Kidney (tissue), 14 donors: Measurements from ENCODE around the gene NPIPB8. TPM values are rescaled to one million over a fixed set of nuclear protein-coding genes. Genes with fewer than 3 reads are reported as not detected.
"Not testable (repeated sequence)": the region's sequence is repeated elsewhere in the genome, so short reads cannot be mapped to it uniquely, and the experiment has no call there.

Source experiments
- DNase-seq, 5 donors: peaks; one replicate each; pipeline ENCODE4 v3.0.0-alpha.2; 2013 to 2020
- FAIRE-seq: peaks from 2 replicates; lab custom pipeline; 2012; peaks lifted over from hg19 to GRCh38; lab: Jason Lieb, UNC
- H3K27ac ChIP-seq, 2 donors: one replicate each; pipeline ENCODE4 v1.7.0; 2013; ENCODE audit warnings: low read depth in 2 of 2, low read length in 2 of 2, inconsistent platforms in 1 of 2
- H3K27me3 ChIP-seq: one replicate; pipeline ENCODE4 v1.7.1; 2013; ENCODE audit warnings: low read length, inconsistent platforms; ENCODE audit not compliant: control insufficient read depth, insufficient read depth
- H3K36me3 ChIP-seq, 3 donors: one replicate each; pipeline versions ENCODE4 v1.7.0 to v1.7.1; 2013; ENCODE audit warnings: low read length in 3 of 3, control low read depth in 1 of 3, inconsistent platforms in 1 of 3; ENCODE audit not compliant: insufficient read depth in 3 of 3, control insufficient read depth in 2 of 3
- H3K4me1 ChIP-seq, 3 donors: one replicate each; pipeline versions ENCODE4 v1.7.0 to v1.7.1; 2013; ENCODE audit warnings: low read length in 3 of 3, inconsistent platforms in 1 of 3, low read depth in 1 of 3; ENCODE audit not compliant: control insufficient read depth in 2 of 3, insufficient read depth in 2 of 3
- H3K4me3 ChIP-seq, 3 donors: one replicate each; pipeline versions ENCODE4 v1.7.0 to v1.8.1; 2013; ENCODE audit warnings: low read length in 3 of 3, control low read depth in 1 of 3, inconsistent platforms in 1 of 3
- H3K9ac ChIP-seq, 3 donors: one replicate each; pipeline versions ENCODE4 v1.7.0 to v1.7.1; 2013; ENCODE audit warnings: low read length in 3 of 3, control low read depth in 1 of 3, inconsistent platforms in 1 of 3
- H3K9me3 ChIP-seq, 3 donors: one replicate each; pipeline versions ENCODE4 v1.7.0 to v1.7.1; 2013; ENCODE audit warnings: low read length in 3 of 3, control low read depth in 1 of 3, inconsistent platforms in 1 of 3; ENCODE audit not compliant: control insufficient read depth in 2 of 3, insufficient read depth in 1 of 3
- CTCF ChIP-seq: IDR thresholded peaks from 3 replicates; pipeline ENCODE4 v1.5.1; 2012; ENCODE audit warnings: mild to moderate bottlenecking, moderate library complexity, borderline replicate concordance; ENCODE audit not compliant: insufficient read depth; ENCODE audit errors: extremely low read depth
- intact Hi-C: fragments of 100-400 bp; cut with DNase I; formaldehyde crosslinking; loops from one replicate; pipeline ENCODE4 v1.11.1; 2022
- polyA plus RNA-seq: library from polyadenylated mRNA; stranded (reverse); fragments of 350-450 nt; fragmentation: Illumina TruSeq; extraction: RNeasy Lipid Tissue Mini Kit (QIAGEN cat#74804); gene quantifications from one replicate; pipeline ENCODE4 v1.2.3, GENCODE V29; 2014; ENCODE audit warnings: low read depth, low replicate concordance; ENCODE audit not compliant: insufficient read depth
- total RNA-seq: library from RNA; stranded (reverse); fragmentation: NEBNext Ultra II Directional; extraction: Animal tissue kit (Norgen Biotek cat#: 25700); gene quantifications from one replicate; pipeline ENCODE4 v1.2.1, GENCODE V29; 2021
- donor health status: control.
- donor health status: control.
- donor health status: control.
- donor health status: control.
- donor health status: control.
- donor health status: DM: yes; HTN: yes; CAD: no.
- donor health status: Normal renal cell carcinoma (clear cell type).

The NPIPB8 gene
- total and polyA plus RNA-seq, 2 donors from 2014 or later, result 2.0 TPM; not detected in 1

DNA sequence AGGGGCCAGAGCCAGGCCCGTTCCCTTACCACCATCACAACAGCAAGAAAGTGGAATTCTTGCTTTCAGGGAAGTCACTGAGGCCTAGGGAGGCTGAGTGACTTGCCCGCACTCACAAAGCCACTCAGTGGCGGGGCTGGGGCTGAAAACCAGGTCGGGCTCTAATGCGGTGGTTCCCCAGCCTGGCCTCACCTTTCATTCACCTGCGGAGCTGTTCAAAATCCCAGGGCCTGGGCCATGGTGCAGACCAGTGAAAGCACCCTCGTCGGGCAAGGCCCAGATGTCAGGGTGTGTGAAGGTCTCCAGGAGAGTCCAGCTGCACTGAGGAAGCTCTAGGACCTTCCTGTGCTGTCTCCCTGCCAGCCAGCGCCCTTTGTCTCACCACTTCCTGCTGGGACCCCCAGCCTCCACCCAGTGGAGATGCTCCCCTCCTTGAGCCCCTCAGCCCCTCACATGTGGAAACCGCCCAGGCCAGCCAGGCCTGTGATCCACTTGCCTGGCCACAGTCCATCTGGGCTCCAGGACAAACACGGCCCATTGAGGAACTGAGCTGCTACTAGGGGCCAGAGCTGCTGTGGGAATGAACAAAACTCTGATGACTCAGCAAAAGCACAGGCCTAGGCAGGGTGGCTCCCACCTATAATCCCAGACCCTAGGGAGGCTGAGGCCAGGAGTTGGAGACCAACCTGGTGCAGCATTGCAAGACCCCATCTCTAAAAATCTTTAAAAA lies 28.8 kb upstream of the NPIPB8 start:
- peak overlapping the region in 1 of 3 donors; percentile 45 for H3K4me3 ChIP-seq
- FAIRE-seq, H3K9me3 ChIP-seq, H3K27me3 ChIP-seq, H3K36me3 ChIP-seq, intact Hi-C loops: not testable (repeated sequence)
- H3K27ac ChIP-seq, result peak overlapping the region; percentile 10 to 11
- peak in 2 of 5 donors; percentile 7 to 39 for DNase-seq
- peaks cover 0 to 13% (median 10%) of the 10 kb centered on the region in 3 donors for H3K4me1 ChIP-seq
- peak overlapping the region in 1 of 3 donors; percentile 85 for H3K9ac ChIP-seq

- Histone ChIP-seq H3K27me3 (no peaks in the 10 kb centered on the region), H3K9ac (peak within 1 kb of the TSS in 1 of 3 donors; percentile 85), H3K4me1 (peaks cover 0 to 13% (median 10%) of the 10 kb centered on the region in 3 donors), H3K27ac (peak within 1 kb of the TSS; percentile 11 to 46), H3K4me3 (peak within 1 kb of the TSS in 2 of 3 donors; percentile 25 to 45), H3K9me3 (no peaks in the 10 kb centered on the region), H3K36me3 (no peaks in the 10 kb centered on the region)
- no peak for TF ChIP-seq CTCF
- intact Hi-C loops, result no loop called here
- DNase-seq (peak; percentile 57 to 83 (median 71)), FAIRE-seq (no peak)
Measured at GRCh38 chr16:28609631-28610594, 28.0 kb upstream of the NPIPB8 start, which contains the start of gene SULT1A1. Gene SULT1A1 (minus strand): TSS chr16:28610044. CDS start chr16:28608855, 1,189 bp downstream.

DNA sequence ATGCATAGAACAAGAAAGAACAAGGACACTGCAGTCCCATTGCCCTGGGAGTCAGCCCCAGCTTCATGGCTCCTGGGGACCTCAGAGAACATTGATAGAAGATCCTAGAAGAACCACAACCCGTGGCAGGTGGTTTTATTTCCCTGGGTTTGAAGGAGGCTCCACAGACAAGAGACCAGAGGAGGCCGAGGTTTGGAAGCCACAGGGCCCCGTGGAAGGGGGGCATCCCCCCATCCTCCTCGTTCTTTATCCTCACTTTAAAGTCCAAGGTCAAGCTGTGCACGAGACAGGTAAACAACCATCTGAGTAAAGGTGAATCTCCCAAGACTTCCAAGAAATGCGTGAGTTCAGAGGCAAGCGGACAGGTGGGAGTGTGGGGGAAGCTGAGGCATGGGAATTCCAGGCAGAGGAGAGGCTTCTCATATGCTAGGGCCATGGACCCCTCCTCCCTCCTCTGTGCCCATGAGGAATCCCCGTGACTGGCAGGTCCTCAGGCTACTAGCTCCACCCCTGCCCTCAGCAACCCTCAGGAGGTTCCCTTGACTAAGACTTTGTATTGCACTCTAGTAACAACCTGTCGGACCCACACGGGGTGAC lies 27.2 kb upstream of the NPIPB8 start:
- TF ChIP-seq CTCF, result no peak
- Histone ChIP-seq H3K36me3 (no peaks in the 10 kb centered on the region), H3K4me3 (no peak overlapping the region), H3K9ac (peak overlapping the region in 1 of 3 donors; percentile 9), H3K9me3 (no peaks in the 10 kb centered on the region), H3K4me1 (peaks cover 0 to 13% (median 10%) of the 10 kb centered on the region in 3 donors), H3K27ac (peak overlapping the region in 1 of 2 donors; percentile 46), H3K27me3 (no peaks in the 10 kb centered on the region)
- intact Hi-C loops, result no loop called here
- no peak for FAIRE-seq
- DNase-seq, result peak in 4 of 5 donors; percentile 19 to 59 (median 42)

- H3K4me3 ChIP-seq, H3K27ac ChIP-seq, H3K36me3 ChIP-seq, H3K9me3 ChIP-seq, intact Hi-C loops, DNase-seq, H3K9ac ChIP-seq, H3K27me3 ChIP-seq, FAIRE-seq: not testable (repeated sequence)
- H3K4me1 ChIP-seq, result peaks cover 0 to 13% (median 10%) of the 10 kb centered on the region in 3 donors
Measured at GRCh38 chr16:28612359-28613280, 25.2 kb upstream of the NPIPB8 start.

GRCh38 chr16:28613912-28614311 lies 24.0 kb upstream of the NPIPB8 start:
- DNase-seq, H3K9me3 ChIP-seq, intact Hi-C loops, FAIRE-seq, H3K27ac ChIP-seq, H3K9ac ChIP-seq, H3K4me3 ChIP-seq, H3K36me3 ChIP-seq, H3K27me3 ChIP-seq: not testable (repeated sequence)
- H3K4me1 ChIP-seq, result peaks cover 0 to 13% (median 10%) of the 10 kb centered on the region in 3 donors
